ENCODE data around the gene SLC9A9. TPM values are rescaled to one million over a fixed set of nuclear protein-coding genes. Genes with fewer than 3 reads are reported as not detected.

Gene SLC9A9
- total and polyA plus RNA-seq, 2 of the 8 experiments (the other 6 are each of a cell fraction or from before 2014, with no cell fraction given), result 0.48 to 1.1 TPM

GRCh38 chr3:143814443-143814889, 33.8 kb downstream of the SLC9A9 start:
- Histone ChIP-seq H2BK15ac (ENCODE audit: low read length) (no peak overlapping the region), H3K4ac (replicated peaks; ENCODE audit: insufficient read length, low read depth, low read length) (no peak overlapping the region), H3K14ac (ENCODE audit: insufficient read length) (no peak overlapping the region), H2BK5ac (ENCODE audit: low read depth, low read length) (no peak overlapping the region), H3K18ac (ENCODE audit: extremely low read depth, low read length) (no peak overlapping the region), H3K23me2 (ENCODE audit: low read depth, low read length) (no peaks in the 10 kb centered on the region), H2BK12ac (ENCODE audit: low read depth, low read length) (no peak overlapping the region), H3K4me2 (ENCODE audit: insufficient read depth in 1 of 2, low read depth in 2 of 2, low read length in 2 of 2) (no peak overlapping the region), H4K8ac (ENCODE audit: extremely low read depth, insufficient read depth, low read length) (no peak overlapping the region), H3K36me3 (ENCODE audit: control insufficient read depth in 2 of 4, insufficient read depth in 4 of 4, low read length in 3 of 4) (no peaks in the 10 kb centered on the region), H3K4me1 (replicated peaks in 1 of 4; ENCODE audit: control insufficient read depth in 3 of 4, insufficient read depth in 4 of 4, low read length in 3 of 4) (no peaks in the 10 kb centered on the region), H2AFZ (ENCODE audit: low read length) (no peak overlapping the region), H3K79me2 (ENCODE audit: control insufficient read depth in 1 of 2, insufficient read depth in 2 of 2, low read length in 2 of 2) (no peaks in the 10 kb centered on the region), H4K91ac (replicated peaks; ENCODE audit: insufficient read length, low read length) (no peak overlapping the region), H3K27me3 (replicated peaks in 1 of 4; ENCODE audit: control insufficient read depth in 3 of 4, extremely low read depth in 1 of 4, insufficient read depth in 3 of 4, low read length in 3 of 4) (no peaks in the 10 kb centered on the region), H4K5ac (ENCODE audit: insufficient read length, low read depth, low read length) (no peak overlapping the region), H2BK120ac (replicated peaks; ENCODE audit: low read depth, low read length) (no peak overlapping the region), H3K9me3 (ENCODE audit: insufficient read depth in 2 of 2, low read depth in 1 of 2, low read length in 1 of 2) (no peaks in the 10 kb centered on the region), H2AK5ac (ENCODE audit: low read depth, low read length) (no peak overlapping the region), H3K23ac (ENCODE audit: insufficient read length) (no peak overlapping the region), H3K79me1 (ENCODE audit: low read depth, low read length) (no peaks in the 10 kb centered on the region), H3K9ac (replicated peaks in 1 of 4; ENCODE audit: extremely low read depth in 1 of 4, low read depth in 3 of 4, low read length in 3 of 4) (no peak overlapping the region), H4K20me1 (replicated peaks in 1 of 2; ENCODE audit: control insufficient read depth in 1 of 2, insufficient read depth in 2 of 2, low read length in 2 of 2) (no peaks in the 10 kb centered on the region), H3K56ac (replicated peaks; ENCODE audit: insufficient read length, low read depth, low read length) (no peak overlapping the region), H2BK20ac (ENCODE audit: low read length) (no peak overlapping the region), H3K27ac (ENCODE audit: low read depth, low read length) (no peak overlapping the region), H3K4me3 (ENCODE audit: extremely low read depth in 1 of 4, insufficient read depth in 2 of 4, low read depth in 3 of 4, low read length in 4 of 4) (no peak overlapping the region)
- no peak for DNase-seq (ENCODE audit: low read depth in 1 of 2, low spot score in 2 of 2)
- ChIA-PET POLR2A (ENCODE audit: partially characterized antibody) (no interaction called here), CTCF (ENCODE audit: partially characterized antibody) (no interaction called here)
- FAIRE-seq, result no peak
- WGBS, 2 experiments (ENCODE audit: extremely low coverage in 1 of 2, insufficient coverage in 1 of 2, insufficient read length in 1 of 2, insufficient replicate concordance in 2 of 2, low coverage in 1 of 2, low lambda C conversion rate in 2 of 2, missing lambda C conversion rate in 1 of 2), result 89% methylated on average over 3 of the region's 3 CpGs; no CpG with 5 or more reads in 1 of the 2 experiments
- TF ChIP-seq YY1 (IDR thresholded peaks at IDR 0.05; ENCODE audit: low read depth, low read length), result no peak
- no peak for TF ChIP-seq SP4 (IDR thresholded peaks at IDR 0.05; ENCODE audit: low read length)
- TF ChIP-seq USF2 (IDR thresholded peaks at IDR 0.05; ENCODE audit: low read length), result no peak
- no peak for TF ChIP-seq POLR2AphosphoS5 (IDR thresholded peaks at IDR 0.05; ENCODE audit: low read depth, low read length)
- TF ChIP-seq E2F6 (IDR thresholded peaks at IDR 0.05), result no peak
- TF ChIP-seq CHD1 (IDR thresholded peaks at IDR 0.05; ENCODE audit: low read depth, low read length), result no peak
- TF ChIP-seq CBX5 (IDR thresholded peaks at IDR 0.05; ENCODE audit: low read depth, low read length), result no peak
- no peak for TF ChIP-seq HDAC6 (IDR thresholded peaks at IDR 0.05; ENCODE audit: low read depth, low read length)
- no peak for TF ChIP-seq EGR1 (IDR thresholded peaks at IDR 0.05; ENCODE audit: borderline replicate concordance, low read depth, low read length)
